Keratinocyte (primary cell): ENCODE results near the gene ABLIM2. TPM values are rescaled to one million over a fixed set of nuclear protein-coding genes. Genes with fewer than 3 reads are reported as not detected.

ENCODE experiments used
- DNase-seq: peaks from one replicate; pipeline ENCODE4 v3.0.0-alpha.2; 2011; ENCODE audit warnings: low read depth, missing footprints, low spot score
- FAIRE-seq: peaks from 2 replicates; lab custom pipeline; 2011; peaks lifted over from hg19 to GRCh38; lab: Jason Lieb, UNC
- H2AFZ ChIP-seq: 2 replicates; pipeline ENCODE4 v1.6.0; 2012; ENCODE audit warnings: low read length, control low read depth, inconsistent platforms; ENCODE audit not compliant: control insufficient read depth
- H3K27ac ChIP-seq: 2 replicates; pipeline ENCODE4 v1.5.1; 2011; ENCODE audit warnings: low read length; ENCODE audit not compliant: control insufficient read depth, insufficient read depth
- H3K27me3 ChIP-seq: 3 replicates; pipeline ENCODE4 v1.6.0; 2011; ENCODE audit warnings: low read length; ENCODE audit not compliant: control insufficient read depth, insufficient read depth; ENCODE audit errors: extremely low read depth
- H3K36me3 ChIP-seq, 2 experiments: 2 replicates in 1 of 2; 3 replicates in 1 of 2; pipeline ENCODE4 v1.5.1; 2011; ENCODE audit warnings: low read length in 2 of 2, mild to moderate bottlenecking in 1 of 2; ENCODE audit not compliant: control insufficient read depth in 2 of 2, insufficient read depth in 2 of 2; ENCODE audit errors: extremely low read depth in 1 of 2
- H3K4me1 ChIP-seq: 3 replicates; pipeline ENCODE4 v1.5.1; 2011; ENCODE audit warnings: low read length; ENCODE audit not compliant: control insufficient read depth, insufficient read depth; ENCODE audit errors: extremely low read depth
- H3K4me2 ChIP-seq: 3 replicates; pipeline ENCODE4 v1.6.0; 2011; ENCODE audit warnings: low read depth, low read length; ENCODE audit not compliant: control insufficient read depth, insufficient read depth; ENCODE audit errors: extremely low read depth
- H3K4me3 ChIP-seq, 3 experiments: fragments of 200-600 bp in 1 of 3; sonication (generic) in 1 of 3; 2 replicates in 2 of 3; 3 replicates in 1 of 3; pipeline ENCODE4 v1.5.1; 2011 to 2016; ENCODE audit warnings: low read length in 3 of 3, mild to moderate bottlenecking in 3 of 3, control low read depth in 2 of 3, inconsistent platforms in 1 of 3, low read depth in 1 of 3, mixed read lengths in 1 of 3, mixed run types in 1 of 3, moderate library complexity in 1 of 3; ENCODE audit not compliant: control insufficient read depth in 2 of 3, insufficient read depth in 2 of 3; ENCODE audit errors: extremely low read depth in 1 of 3
- H3K79me2 ChIP-seq: 2 replicates; pipeline ENCODE4 v1.6.0; 2012; ENCODE audit warnings: low read length; ENCODE audit not compliant: control insufficient read depth, insufficient read depth
- H3K9ac ChIP-seq: 3 replicates; pipeline ENCODE4 v1.6.0; 2011; ENCODE audit warnings: low read length; ENCODE audit not compliant: control insufficient read depth, insufficient read depth; ENCODE audit errors: extremely low read depth
- H3K9me1 ChIP-seq: 3 replicates; pipeline ENCODE4 v1.6.0; 2011; ENCODE audit warnings: low read length; ENCODE audit not compliant: control insufficient read depth, insufficient read depth; ENCODE audit errors: extremely low read depth
- H3K9me3 ChIP-seq: 2 replicates; pipeline ENCODE4 v1.5.1; 2012; ENCODE audit warnings: low read depth, low read length; ENCODE audit not compliant: control insufficient read depth
- H4K20me1 ChIP-seq: 3 replicates; pipeline ENCODE4 v1.6.0; 2011; ENCODE audit warnings: low read length; ENCODE audit not compliant: control insufficient read depth, insufficient read depth; ENCODE audit errors: extremely low read depth
- CTCF ChIP-seq, 3 experiments: IDR thresholded peaks in 1 of 3; conservative IDR thresholded peaks in 1 of 3; optimal IDR thresholded peaks in 1 of 3; 2 replicates in 2 of 3; 3 replicates in 1 of 3; pipeline versions ENCODE3 to v1.5.1; 2011; ENCODE audit warnings: low read length in 3 of 3, mild to moderate bottlenecking in 3 of 3, moderate library complexity in 2 of 3, control low read depth in 1 of 3, inconsistent platforms in 1 of 3; ENCODE audit not compliant: insufficient read depth in 2 of 3; ENCODE audit errors: extremely low read depth in 1 of 3
- EZH2 ChIP-seq: IDR thresholded peaks from one replicate; pipeline ENCODE4 v1.6.1; 2012; ENCODE audit warnings: inconsistent platforms, mild to moderate bottlenecking, low read length, moderate library complexity
- dilution Hi-C: fragments of 300-500 bp; cut with MboI; formaldehyde crosslinking; loops from one replicate; pipeline ENCODE4 v1.7.0; 2020; ENCODE audit warnings: low sequenced_read_pairs; ENCODE audit not compliant: extremely low pct_ligation_motif_present
- polyA plus RNA-seq, 5 experiments: library from polyadenylated mRNA; depleted of rRNA in 3 of 5; stranded (reverse) in 3 of 5; stranded (forward) in 1 of 5; unstranded in 1 of 5; fragments of >200 nt; gene quantifications; 1 replicate in 1 of 5; 2 replicates in 3 of 5; 3 replicates in 1 of 5; pipeline versions ENCODE4 v1.2.1 to v1.2.3, GENCODE V29; 2011 to 2012; ENCODE audit warnings: missing spikeins in 2 of 5, low read depth in 1 of 5, low replicate concordance in 1 of 5

The ABLIM2 gene
- polyA plus RNA-seq, 1 donor (not counting 4 experiments of a cell fraction or from before 2014, with no cell fraction given), result 0.94 TPM

DNA sequence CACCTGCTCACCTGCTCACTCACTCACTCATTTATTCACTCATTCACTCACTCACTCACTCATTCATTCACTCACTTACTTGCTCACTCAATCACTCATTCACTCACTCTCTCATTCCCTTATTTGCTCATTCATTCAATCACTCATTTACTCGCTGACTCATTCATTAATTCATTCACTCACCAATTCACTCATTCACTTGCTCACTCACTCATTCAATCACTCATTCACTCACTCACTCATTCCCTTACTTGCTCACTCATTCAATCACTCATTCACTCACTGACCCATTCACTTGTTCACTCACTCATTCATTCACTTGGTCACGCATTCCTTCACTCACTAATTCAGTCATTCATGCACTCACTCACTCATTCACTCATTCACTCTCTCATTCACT lies 130.2 kb downstream of the ABLIM2 start:
- no peak overlapping the region for H2AFZ ChIP-seq
- H3K9me1 ChIP-seq, result no peaks in the 10 kb centered on the region
- DNase-seq (no peak), FAIRE-seq (no peak)
- no peak overlapping the region for H3K4me3 ChIP-seq
- H3K79me2 ChIP-seq, result no peaks in the 10 kb centered on the region
- H3K9ac ChIP-seq, result no peak overlapping the region
- H3K36me3 ChIP-seq, result no peaks in the 10 kb centered on the region
- H3K4me2 ChIP-seq, result no peak overlapping the region
- no peaks in the 10 kb centered on the region for H4K20me1 ChIP-seq
- no peak overlapping the region for H3K27ac ChIP-seq
- peaks cover 18% of the 10 kb centered on the region for H3K4me1 ChIP-seq
- H3K27me3 ChIP-seq, result peaks cover 8% of the 10 kb centered on the region
- dilution Hi-C loops, result no loop called here
- no peaks in the 10 kb centered on the region for H3K9me3 ChIP-seq
- TF ChIP-seq CTCF (optimal IDR thresholded peaks at IDR 0.05 in 1 of 3, IDR thresholded peaks at IDR 0.05 in 1 of 3, conservative IDR thresholded peaks at IDR 0.05 in 1 of 3; ENCODE audit: extremely low read depth in 1 of 3, insufficient read depth in 2 of 3, low read length in 3 of 3), result no peak
- no peak for TF ChIP-seq EZH2

DNA sequence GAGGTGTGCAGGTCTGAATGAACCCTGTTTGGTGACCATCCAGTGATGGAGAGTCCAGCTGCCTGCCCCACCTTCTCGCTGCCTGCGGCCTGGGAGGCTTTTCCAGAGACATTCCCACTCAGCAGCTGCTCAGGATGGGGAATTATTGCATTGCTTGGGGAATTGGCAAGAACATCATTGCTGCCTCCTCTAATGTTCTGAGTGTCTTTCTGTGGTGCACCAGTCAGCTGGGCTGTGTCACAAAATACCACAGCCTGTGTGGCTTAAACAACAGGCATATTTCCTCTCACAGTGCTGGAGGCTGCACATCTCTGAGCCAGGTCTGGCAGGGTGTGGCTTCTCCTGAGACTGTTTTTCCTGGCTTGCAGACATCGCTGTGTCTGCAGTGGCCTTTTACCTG lies 132.2 kb downstream of the ABLIM2 start:
- H3K9ac ChIP-seq, result no peak overlapping the region
- no peak overlapping the region for H3K4me3 ChIP-seq
- peaks cover 14% of the 10 kb centered on the region for H3K27me3 ChIP-seq
- H3K9me1 ChIP-seq, result no peaks in the 10 kb centered on the region
- no peaks in the 10 kb centered on the region for H3K9me3 ChIP-seq
- no peaks in the 10 kb centered on the region for H4K20me1 ChIP-seq
- TF ChIP-seq CTCF (optimal IDR thresholded peaks at IDR 0.05 in 1 of 3, IDR thresholded peaks at IDR 0.05 in 1 of 3, conservative IDR thresholded peaks at IDR 0.05 in 1 of 3; ENCODE audit: extremely low read depth in 1 of 3, insufficient read depth in 2 of 3, low read length in 3 of 3), result no peak
- DNase-seq, result no peak
- dilution Hi-C loops, result no loop called here
- H3K27ac ChIP-seq, result no peak overlapping the region
- no peak overlapping the region for H3K4me2 ChIP-seq
- H3K36me3 ChIP-seq, result no peaks in the 10 kb centered on the region
- H3K4me1 ChIP-seq, result peaks cover 18% of the 10 kb centered on the region
- H3K79me2 ChIP-seq, result no peaks in the 10 kb centered on the region
- FAIRE-seq, result no peak
- H2AFZ ChIP-seq, result no peak overlapping the region
